Mesenchymal stem cell (in vitro differentiated cells and primary cell): ENCODE measurements around the gene AP5Z1.

Source experiments
- DNase-seq: peaks from one replicate; pipeline ENCODE4 v3.0.0-alpha.2; 2013
- H2AFZ ChIP-seq: one replicate; pipeline ENCODE4 v1.6.1; 2013; ENCODE audit warnings: low read depth, mild to moderate bottlenecking, control low read depth, inconsistent platforms, low read length, moderate library complexity
- H2AK5ac ChIP-seq: 2 replicates; pipeline ENCODE4 v1.6.1; 2013; ENCODE audit warnings: low read length, moderate library complexity, mild to moderate bottlenecking, inconsistent platforms; ENCODE audit not compliant: severe bottlenecking
- H2BK120ac ChIP-seq: one replicate; pipeline ENCODE4 v1.6.1; 2013; ENCODE audit warnings: low read depth, mild to moderate bottlenecking, inconsistent platforms, low read length, moderate library complexity
- H2BK12ac ChIP-seq, 2 experiments: one replicate each; pipeline ENCODE4 v1.6.1; 2013; ENCODE audit warnings: inconsistent platforms in 2 of 2, low read length in 2 of 2, mild to moderate bottlenecking in 2 of 2, moderate library complexity in 2 of 2, control low read depth in 1 of 2
- H2BK15ac ChIP-seq: one replicate; pipeline ENCODE4 v1.6.1; 2013; ENCODE audit warnings: mild to moderate bottlenecking, low read depth, inconsistent platforms; ENCODE audit not compliant: poor library complexity, severe bottlenecking
- H2BK5ac ChIP-seq: 2 replicates; pipeline ENCODE4 v1.6.1; 2013; ENCODE audit warnings: low read depth, mild to moderate bottlenecking, low read length, control low read depth, inconsistent platforms; ENCODE audit not compliant: poor library complexity, severe bottlenecking
- H3K14ac ChIP-seq, 2 experiments: one replicate each; pipeline ENCODE4 v1.6.1; 2013; ENCODE audit warnings: inconsistent platforms in 2 of 2, low read length in 2 of 2, control low read depth in 1 of 2, mild to moderate bottlenecking in 1 of 2, moderate library complexity in 1 of 2
- H3K18ac ChIP-seq, 2 experiments: one replicate each; pipeline ENCODE4 v1.6.1; 2013; ENCODE audit warnings: inconsistent platforms in 2 of 2, low read length in 2 of 2, control low read depth in 1 of 2, low read depth in 1 of 2, mild to moderate bottlenecking in 1 of 2
- H3K23ac ChIP-seq, 2 experiments: one replicate each; pipeline ENCODE4 v1.6.1; 2013; ENCODE audit warnings: inconsistent platforms in 2 of 2, low read length in 2 of 2, mild to moderate bottlenecking in 2 of 2, moderate library complexity in 2 of 2, control low read depth in 1 of 2
- H3K27ac ChIP-seq: 2 replicates; pipeline ENCODE4 v1.5.1; 2013; ENCODE audit warnings: mild to moderate bottlenecking, moderate library complexity, low read length, control low read depth, inconsistent platforms; ENCODE audit not compliant: poor library complexity, severe bottlenecking
- H3K27me3 ChIP-seq, 2 experiments: 2 replicates each; pipeline versions ENCODE4 v1.6.1 to v1.7.0; 2013; ENCODE audit warnings: low read length in 2 of 2, mild to moderate bottlenecking in 2 of 2, moderate library complexity in 2 of 2, control low read depth in 1 of 2, inconsistent platforms in 1 of 2; ENCODE audit not compliant: control insufficient read depth in 1 of 2, insufficient read depth in 1 of 2
- H3K36me3 ChIP-seq, 2 experiments: 2 replicates each; pipeline versions ENCODE4 v1.6.1 to v1.7.0; 2013; ENCODE audit warnings: low read length in 2 of 2, control low read depth in 1 of 2, inconsistent platforms in 1 of 2, low read depth in 1 of 2, mild to moderate bottlenecking in 1 of 2; ENCODE audit not compliant: insufficient read depth in 2 of 2, control insufficient read depth in 1 of 2
- H3K4ac ChIP-seq, 2 experiments: one replicate each; pipeline ENCODE4 v1.6.1; 2013; ENCODE audit warnings: inconsistent platforms in 2 of 2, low read length in 2 of 2, mild to moderate bottlenecking in 2 of 2, moderate library complexity in 2 of 2, control low read depth in 1 of 2, low read depth in 1 of 2
- H3K4me1 ChIP-seq: 2 replicates; pipeline ENCODE4 v1.6.1; 2013; ENCODE audit warnings: low read depth, low read length, control low read depth; ENCODE audit not compliant: control insufficient read depth, insufficient read depth
- H3K4me2 ChIP-seq: 2 replicates; pipeline ENCODE4 v1.6.1; 2013; ENCODE audit warnings: low read length, mild to moderate bottlenecking, inconsistent platforms; ENCODE audit not compliant: poor library complexity, severe bottlenecking
- H3K4me3 ChIP-seq, 2 experiments: 2 replicates each; pipeline versions ENCODE4 v1.5.1 to v1.7.0; 2013; ENCODE audit warnings: low read length in 2 of 2, mild to moderate bottlenecking in 2 of 2, control low read depth in 1 of 2, low read depth in 1 of 2; ENCODE audit not compliant: insufficient read depth in 1 of 2
- H3K79me1 ChIP-seq: replicated peaks from 2 replicates; pipeline ENCODE4 v1.6.1; 2013; ENCODE audit warnings: mild to moderate bottlenecking, control low read depth, low read length, inconsistent platforms; ENCODE audit not compliant: poor library complexity, severe bottlenecking
- H3K9ac ChIP-seq: 2 replicates; pipeline ENCODE4 v1.7.0; 2013; ENCODE audit warnings: mild to moderate bottlenecking, low read length, moderate library complexity
- H3K9me3 ChIP-seq: 2 replicates; pipeline ENCODE4 v1.7.0; 2013; ENCODE audit warnings: mild to moderate bottlenecking, low read length; ENCODE audit not compliant: control insufficient read depth
- H4K8ac ChIP-seq: one replicate; pipeline ENCODE4 v1.6.1; 2013; ENCODE audit warnings: inconsistent platforms, mild to moderate bottlenecking, low read length, moderate library complexity
- H4K91ac ChIP-seq: one replicate; pipeline ENCODE4 v1.6.1; 2013; ENCODE audit warnings: mild to moderate bottlenecking, low read length, inconsistent platforms
- WGBS: methylation state at CpG from one replicate; pipeline ENCODE4 v1.1.7; 2013; ENCODE audit warnings: mixed read lengths; 5-methylcytosine and 5-hydroxymethylcytosine counted together

Gene AP5Z1

GRCh38 chr7:4779118-4779517 lies 3.7 kb downstream of the AP5Z1 start:
- H3K4me2 ChIP-seq: no peak overlapping the region
- no peak overlapping the region for H2BK15ac ChIP-seq
- H3K4me3 ChIP-seq: no peak overlapping the region
- H4K91ac ChIP-seq: no peak overlapping the region
- H2AK5ac ChIP-seq: no peak overlapping the region
- H3K9ac ChIP-seq: no peak overlapping the region
- H3K9me3 ChIP-seq: no peaks in the 10 kb centered on the region
- H2BK5ac ChIP-seq: no peak overlapping the region
- H3K14ac ChIP-seq: no peak overlapping the region
- no peak overlapping the region for H2AFZ ChIP-seq
- H4K8ac ChIP-seq: no peak overlapping the region
- H3K36me3 ChIP-seq: peaks cover 41 to 56% of the 10 kb centered on the region in 2 experiments
- no peak overlapping the region for H3K18ac ChIP-seq
- no peaks in the 10 kb centered on the region for H3K27me3 ChIP-seq
- H2BK120ac ChIP-seq: no peak overlapping the region
- H2BK12ac ChIP-seq: no peak overlapping the region
- H3K23ac ChIP-seq: no peak overlapping the region
- H3K27ac ChIP-seq: no peak overlapping the region
- WGBS: no CpG with 5 or more reads among the region's 5 CpGs
- DNase-seq: no peak
- H3K4me1 ChIP-seq: peaks cover 20% of the 10 kb centered on the region
- no peak overlapping the region for H3K4ac ChIP-seq
- peaks cover 42% of the 10 kb centered on the region for H3K79me1 ChIP-seq

DNA sequence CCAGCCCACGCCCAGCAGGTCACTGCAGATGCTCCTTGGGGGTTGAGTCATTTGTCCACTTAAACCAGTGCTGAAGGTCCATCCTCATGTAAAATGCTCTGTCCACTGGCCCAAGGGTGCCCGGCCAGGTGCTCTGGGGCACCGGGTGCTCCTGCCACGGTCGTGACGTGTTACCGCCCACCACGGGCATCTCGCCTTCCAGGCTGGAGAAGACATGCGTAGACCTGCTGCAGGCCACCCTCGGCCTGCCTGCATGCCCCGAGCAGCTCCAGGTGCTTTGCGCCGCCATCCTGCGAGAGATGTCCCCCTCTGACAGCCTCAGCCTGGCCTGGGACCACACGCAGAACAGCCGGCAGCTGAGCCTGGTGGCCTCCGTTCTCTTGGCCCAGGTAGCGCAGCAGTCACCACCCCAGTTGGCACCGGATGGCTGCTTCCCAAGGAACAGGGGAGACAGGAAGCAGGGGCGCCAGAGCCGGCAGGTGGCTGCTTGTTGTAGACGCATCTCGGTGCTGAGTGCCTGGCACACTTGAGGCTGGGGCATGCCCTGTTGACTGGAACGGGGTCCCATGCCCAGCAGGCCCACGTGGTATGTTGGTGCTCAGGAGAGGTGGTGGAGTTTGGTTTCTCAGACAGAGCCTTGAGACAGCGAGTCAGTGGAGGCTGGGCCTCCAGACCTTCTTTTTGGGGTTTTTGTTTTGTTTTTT lies 6.1 kb downstream of the AP5Z1 start:
- H3K4me3 ChIP-seq: peak overlapping the region in 1 of 2 experiments; percentile 14
- H3K27me3 ChIP-seq: no peaks in the 10 kb centered on the region
- no peak for DNase-seq
- no peak overlapping the region for H4K91ac ChIP-seq
- 96% methylated on average over 26 of the region's 27 CpGs for WGBS
- H3K27ac ChIP-seq: no peak overlapping the region
- H3K9me3 ChIP-seq: no peaks in the 10 kb centered on the region
- no peak overlapping the region for H2BK12ac ChIP-seq
- no peak overlapping the region for H3K18ac ChIP-seq
- H3K4me2 ChIP-seq: no peak overlapping the region
- H3K4me1 ChIP-seq: peaks cover 12% of the 10 kb centered on the region
- H2BK15ac ChIP-seq: no peak overlapping the region
- H4K8ac ChIP-seq: no peak overlapping the region
- no peak overlapping the region for H2BK5ac ChIP-seq
- H3K36me3 ChIP-seq: peaks cover 65 to 78% of the 10 kb centered on the region in 2 experiments
- no peak overlapping the region for H2AFZ ChIP-seq
- H3K23ac ChIP-seq: no peak overlapping the region
- no peak overlapping the region for H2AK5ac ChIP-seq
- no peak overlapping the region for H3K9ac ChIP-seq
- H2BK120ac ChIP-seq: no peak overlapping the region
- H3K14ac ChIP-seq: no peak overlapping the region
- peaks cover 58% of the 10 kb centered on the region for H3K79me1 ChIP-seq
- H3K4ac ChIP-seq: no peak overlapping the region

GRCh38 chr7:4782333-4783291 lies 7.2 kb downstream of the AP5Z1 start:
- no peaks in the 10 kb centered on the region for H3K27me3 ChIP-seq
- H3K4me3 ChIP-seq: no peak overlapping the region
- no peak overlapping the region for H2BK15ac ChIP-seq
- H3K36me3 ChIP-seq: peaks cover 73 to 80% of the 10 kb centered on the region in 2 experiments
- no peak overlapping the region for H2AK5ac ChIP-seq
- H3K9ac ChIP-seq: no peak overlapping the region
- no peak overlapping the region for H3K14ac ChIP-seq
- WGBS: 97% methylated on average over 36 of the region's 36 CpGs
- peak overlapping the region in 1 of 2 experiments; percentile 3 for H3K23ac ChIP-seq
- no peak overlapping the region for H3K4me2 ChIP-seq
- H3K18ac ChIP-seq: no peak overlapping the region
- H3K4ac ChIP-seq: no peak overlapping the region
- peaks cover 56% of the 10 kb centered on the region for H3K79me1 ChIP-seq
- no peak overlapping the region for H4K8ac ChIP-seq
- no peak overlapping the region for H2BK120ac ChIP-seq
- no peaks in the 10 kb centered on the region for H3K9me3 ChIP-seq
- H3K4me1 ChIP-seq: peaks cover 7% of the 10 kb centered on the region
- H4K91ac ChIP-seq: no peak overlapping the region
- H3K27ac ChIP-seq: no peak overlapping the region
- H2BK5ac ChIP-seq: no peak overlapping the region
- DNase-seq: no peak
- H2BK12ac ChIP-seq: no peak overlapping the region
- H2AFZ ChIP-seq: no peak overlapping the region

DNA sequence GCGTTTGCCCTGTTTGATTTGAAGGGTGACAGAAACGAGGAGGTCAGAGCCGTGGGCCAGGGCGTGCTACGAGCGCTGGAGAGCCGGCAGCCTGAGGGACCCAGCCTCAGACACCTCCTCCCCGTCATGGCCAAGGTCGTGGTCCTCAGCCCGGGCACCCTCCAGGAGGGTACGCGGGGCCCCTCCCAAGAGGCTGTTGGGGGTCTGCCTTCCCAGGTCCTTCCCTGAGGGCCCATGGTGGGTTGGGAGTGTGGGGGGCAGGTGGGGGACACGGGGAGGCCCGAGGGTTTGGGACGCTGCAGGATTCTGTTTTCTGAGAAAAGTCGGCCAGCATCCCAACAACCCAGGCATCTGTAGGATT lies 7.8 kb downstream of the AP5Z1 start:
- Histone ChIP-seq H3K4me1 (peaks cover 4% of the 10 kb centered on the region), H3K79me1 (peaks cover 58% of the 10 kb centered on the region), H2AK5ac (no peak overlapping the region), H3K4me2 (no peak overlapping the region), H2BK15ac (no peak overlapping the region), H2AFZ (no peak overlapping the region), H3K4me3 (no peak overlapping the region), H2BK12ac (no peak overlapping the region), H3K9me3 (no peaks in the 10 kb centered on the region), H3K27ac (no peak overlapping the region), H3K18ac (no peak overlapping the region), H4K8ac (no peak overlapping the region), H2BK120ac (no peak overlapping the region), H3K9ac (no peak overlapping the region), H3K27me3 (no peaks in the 10 kb centered on the region), H4K91ac (no peak overlapping the region), H2BK5ac (no peak overlapping the region), H3K14ac (no peak overlapping the region), H3K36me3 (peaks cover 79 to 80% of the 10 kb centered on the region in 2 experiments), H3K4ac (no peak overlapping the region), H3K23ac (no peak overlapping the region)
- WGBS: 95% methylated on average over 8 of the region's 16 CpGs
- no peak for DNase-seq
